GM12801 (cell line): ENCODE measurements around the gene SDHB.

ENCODE experiments used
- CTCF ChIP-seq: IDR thresholded peaks from one replicate; pipeline ENCODE4 v1.5.1; 2011; ENCODE audit warnings: control low read depth; ENCODE audit not compliant: insufficient read length; ENCODE audit errors: extremely low read depth

Gene SDHB

GRCh38 chr1:17084787-17085186 is 31.0 kb upstream of the SDHB start:
- TF ChIP-seq CTCF: no peak

GRCh38 chr1:17082761-17083160 is 28.9 kb upstream of the SDHB start:
- TF ChIP-seq CTCF: no peak

- no peak for TF ChIP-seq CTCF
Observed at GRCh38 chr1:17081439-17081838, 27.6 kb upstream of the SDHB start.

- TF ChIP-seq CTCF: no peak
Observed at GRCh38 chr1:17080880-17081279, 27.0 kb upstream of the SDHB start.

- TF ChIP-seq CTCF: no peak
Observed at GRCh38 chr1:17080085-17080759, 26.4 kb upstream of the SDHB start.

GRCh38 chr1:17078991-17079868 is 25.4 kb upstream of the SDHB start:
- no peak for TF ChIP-seq CTCF

- TF ChIP-seq CTCF: no peak
Observed at GRCh38 chr1:17075470-17076255, 21.8 kb upstream of the SDHB start.
